Measurements from ENCODE around the gene CBARP. TPM values are rescaled to one million over a fixed set of nuclear protein-coding genes. Genes with fewer than 3 reads are reported as not detected.

Gene CBARP
- total and polyA plus RNA-seq, 9 of the 15 experiments (the other 6 are each of a cell fraction or from before 2014, with no cell fraction given), result 0.03 to 8.9 (median 1.2) TPM; not detected in 1

GRCh38 chr19:1266916-1267476, 29.2 kb upstream of the CBARP start (continued):
- TF ChIP-seq, protein P1, sequence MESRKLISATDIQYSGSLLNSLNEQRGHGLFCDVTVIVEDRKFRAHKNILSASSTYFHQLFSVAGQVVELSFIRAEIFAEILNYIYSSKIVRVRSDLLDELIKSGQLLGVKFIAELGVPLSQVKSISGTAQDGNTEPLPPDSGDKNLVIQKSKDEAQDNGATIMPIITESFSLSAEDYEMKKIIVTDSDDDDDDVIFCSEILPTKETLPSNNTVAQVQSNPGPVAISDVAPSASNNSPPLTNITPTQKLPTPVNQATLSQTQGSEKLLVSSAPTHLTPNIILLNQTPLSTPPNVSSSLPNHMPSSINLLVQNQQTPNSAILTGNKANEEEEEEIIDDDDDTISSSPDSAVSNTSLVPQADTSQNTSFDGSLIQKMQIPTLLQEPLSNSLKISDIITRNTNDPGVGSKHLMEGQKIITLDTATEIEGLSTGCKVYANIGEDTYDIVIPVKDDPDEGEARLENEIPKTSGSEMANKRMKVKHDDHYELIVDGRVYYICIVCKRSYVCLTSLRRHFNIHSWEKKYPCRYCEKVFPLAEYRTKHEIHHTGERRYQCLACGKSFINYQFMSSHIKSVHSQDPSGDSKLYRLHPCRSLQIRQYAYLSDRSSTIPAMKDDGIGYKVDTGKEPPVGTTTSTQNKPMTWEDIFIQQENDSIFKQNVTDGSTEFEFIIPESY (CRISPR knock-in tag; IDR thresholded peaks at IDR 0.05), result peak; percentile 59; the same call in 1 of the 2 replicates
- TF ChIP-seq TOE1 (IDR thresholded peaks at IDR 0.05; ENCODE audit: borderline replicate concordance) (no peak), TOE1 (CRISPR knock-in tag; IDR thresholded peaks at IDR 0.05; ENCODE audit: borderline replicate concordance, low read depth) (no peak), SMAD1 (IDR thresholded peaks at IDR 0.05; ENCODE audit: low read depth, low read length, partially characterized antibody) (no peak), ZNF282 (CRISPR knock-in tag; IDR thresholded peaks at IDR 0.05) (0 out of 2 replicates have a peak, but pooled peaks have one; percentile 41), SMAD4 (CRISPR knock-in tag; conservative IDR thresholded peaks at IDR 0.05) (peak; percentile 90), CTCF (IDR thresholded peaks at IDR 0.05 in 2 of 3, conservative IDR thresholded peaks at IDR 0.05 in 1 of 3; ENCODE audit: insufficient read depth in 2 of 3, low read depth in 1 of 3, low read length in 3 of 3) (peak; percentile 83 to 97 (median 85)), SAFB (IDR thresholded peaks at IDR 0.05; ENCODE audit: borderline replicate concordance, low read depth, low read length) (peak; percentile 98), JUND (IDR thresholded peaks at IDR 0.05; ENCODE audit: borderline replicate concordance, low read depth, low read length) (peak; percentile 28; the same call in 1 of the 2 replicates), JUND (tag; IDR thresholded peaks at IDR 0.05; ENCODE audit: borderline replicate concordance, low read depth, low read length) (no peak; the same call in 2 of the 3 replicates), MTA3 (IDR thresholded peaks at IDR 0.05; ENCODE audit: borderline replicate concordance) (peak; percentile 86), ZNF384 (IDR thresholded peaks at IDR 0.05; ENCODE audit: low read depth, low read length) (0 out of 2 replicates have a peak, but pooled peaks have one; percentile 23), CUX1 (CRISPR knock-in tag; IDR thresholded peaks at IDR 0.05) (no peak), RBM25 (IDR thresholded peaks at IDR 0.05; ENCODE audit: low read depth, low read length, severe bottlenecking) (peak; percentile 41)
- TF ChIP-seq, protein P2, sequence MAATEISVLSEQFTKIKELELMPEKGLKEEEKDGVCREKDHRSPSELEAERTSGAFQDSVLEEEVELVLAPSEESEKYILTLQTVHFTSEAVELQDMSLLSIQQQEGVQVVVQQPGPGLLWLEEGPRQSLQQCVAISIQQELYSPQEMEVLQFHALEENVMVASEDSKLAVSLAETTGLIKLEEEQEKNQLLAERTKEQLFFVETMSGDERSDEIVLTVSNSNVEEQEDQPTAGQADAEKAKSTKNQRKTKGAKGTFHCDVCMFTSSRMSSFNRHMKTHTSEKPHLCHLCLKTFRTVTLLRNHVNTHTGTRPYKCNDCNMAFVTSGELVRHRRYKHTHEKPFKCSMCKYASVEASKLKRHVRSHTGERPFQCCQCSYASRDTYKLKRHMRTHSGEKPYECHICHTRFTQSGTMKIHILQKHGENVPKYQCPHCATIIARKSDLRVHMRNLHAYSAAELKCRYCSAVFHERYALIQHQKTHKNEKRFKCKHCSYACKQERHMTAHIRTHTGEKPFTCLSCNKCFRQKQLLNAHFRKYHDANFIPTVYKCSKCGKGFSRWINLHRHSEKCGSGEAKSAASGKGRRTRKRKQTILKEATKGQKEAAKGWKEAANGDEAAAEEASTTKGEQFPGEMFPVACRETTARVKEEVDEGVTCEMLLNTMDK (IDR thresholded peaks at IDR 0.05; ENCODE audit: borderline replicate concordance, insufficient read depth, low read depth, low read length, poor library complexity, severe bottlenecking), result peak; percentile 68

Data from K562 (cell line).